Measurements from ENCODE around the gene NUP214.

NUP214 gene

GRCh38 chr9:131236761-131237160 lies 111.4 kb downstream of the NUP214 start:
- CTCF ChIA-PET: interaction anchor here (1.4 kb wide), 1 partner anchor 16 kb away, joined by 3 read pairs; no protein-coding TSS in a partner anchor
- TF ChIP-seq CTCF (IDR thresholded peaks at IDR 0.05; ENCODE audit: control extremely low read depth, extremely low read depth, low read depth, missing control alignments): no peak
- POLR2A ChIA-PET: interaction anchor here (0.7 kb wide), 1 partner anchor 51 kb away, joined by 3 read pairs; no protein-coding TSS in a partner anchor
- no peak for DNase-seq (ENCODE audit: extremely low spot score)

- POLR2A ChIA-PET: interaction anchor here (0.7 to 0.9 kb wide), 2 partner anchors 33 to 52 kb away, joined by 3 read pairs; no protein-coding TSS in a partner anchor
- CTCF ChIA-PET: interaction anchor here (0.8 to 2.4 kb wide), 6 partner anchors 11 to 56 kb away, joined by 3 to 8 read pairs (median 3); no protein-coding TSS in a partner anchor
- no peak for DNase-seq (ENCODE audit: extremely low spot score)
- no peak for TF ChIP-seq CTCF (IDR thresholded peaks at IDR 0.05; ENCODE audit: control extremely low read depth, extremely low read depth, low read depth, missing control alignments)
These were observed 111.9 kb downstream of the NUP214 start for GRCh38 chr9:131237291-131237690.

GRCh38 chr9:131237931-131238401 lies 112.6 kb downstream of the NUP214 start:
- ChIA-PET CTCF (interaction anchor here (0.8 to 2.4 kb wide), 6 partner anchors 10 to 57 kb away, joined by 3 to 8 read pairs (median 3); no protein-coding TSS in a partner anchor), POLR2A (interaction anchor here (0.9 kb wide), 1 partner anchor 32 kb away, joined by 3 read pairs; no protein-coding TSS in a partner anchor)
- TF ChIP-seq CTCF (IDR thresholded peaks at IDR 0.05; ENCODE audit: control extremely low read depth, extremely low read depth, low read depth, missing control alignments): no peak
- DNase-seq (ENCODE audit: extremely low spot score): peak; percentile 86

GRCh38 chr9:131238402-131239021 lies 113.1 kb downstream of the NUP214 start:
- ChIA-PET POLR2A (interaction anchor here (0.9 kb wide), 1 partner anchor 32 kb away, joined by 3 read pairs; no protein-coding TSS in a partner anchor), CTCF (interaction anchor here (0.8 to 2.4 kb wide), 5 partner anchors 9 to 57 kb away, joined by 3 to 8 read pairs (median 3); no protein-coding TSS in a partner anchor)
- TF ChIP-seq CTCF (IDR thresholded peaks at IDR 0.05; ENCODE audit: control extremely low read depth, extremely low read depth, low read depth, missing control alignments): no peak
- no peak for DNase-seq (ENCODE audit: extremely low spot score)

- POLR2A ChIA-PET: no interaction called here
- TF ChIP-seq CTCF (IDR thresholded peaks at IDR 0.05; ENCODE audit: control extremely low read depth, extremely low read depth, low read depth, missing control alignments): no peak
- DNase-seq (ENCODE audit: extremely low spot score): no peak
- CTCF ChIA-PET: interaction anchor here (2.4 kb wide), 1 partner anchor 9 kb away, joined by 8 read pairs; no protein-coding TSS in a partner anchor
These were observed 114.0 kb downstream of the NUP214 start for GRCh38 chr9:131239161-131239975.

Measured in GM10248 (cell line).